Endothelial cell of umbilical vein (primary cell): ENCODE data around the gene TRNAU1AP.
"Not testable (repeated sequence)": the region's sequence is repeated elsewhere in the genome, so short reads cannot be mapped to it uniquely, and the experiment has no call there.

Source experiments
- EZH2 ChIP-seq: IDR thresholded peaks from 2 replicates; pipeline ENCODE4 v1.6.1; 2012; ENCODE audit warnings: borderline replicate concordance, low read depth, mild to moderate bottlenecking, moderate library complexity, low read length, inconsistent platforms; ENCODE audit not compliant: severe bottlenecking
- POLR2A ChIP-seq: IDR thresholded peaks from 2 replicates; pipeline ENCODE4 v1.6.1; 2012; ENCODE audit warnings: low read depth, mild to moderate bottlenecking, control low read depth, low read length
- POLR2AphosphoS5 ChIP-seq: IDR thresholded peaks from 2 replicates; pipeline ENCODE4 v1.6.1; 2012; ENCODE audit warnings: low read depth, mild to moderate bottlenecking, control low read depth, low read length, moderate library complexity; ENCODE audit not compliant: insufficient read depth
- TF ChIP-seq, protein P1 (sequence below), 2 donors: IDR thresholded peaks; 1 replicate in 1 of 2; 2 replicates in 1 of 2; pipeline ENCODE4 v1.5.1; 2011; ENCODE audit warnings: low read length in 2 of 2, mild to moderate bottlenecking in 2 of 2, moderate library complexity in 2 of 2, control low read depth in 1 of 2, inconsistent platforms in 1 of 2, low read depth in 1 of 2; ENCODE audit not compliant: insufficient read depth in 1 of 2; ENCODE audit errors: extremely low read depth in 1 of 2

DNA sequence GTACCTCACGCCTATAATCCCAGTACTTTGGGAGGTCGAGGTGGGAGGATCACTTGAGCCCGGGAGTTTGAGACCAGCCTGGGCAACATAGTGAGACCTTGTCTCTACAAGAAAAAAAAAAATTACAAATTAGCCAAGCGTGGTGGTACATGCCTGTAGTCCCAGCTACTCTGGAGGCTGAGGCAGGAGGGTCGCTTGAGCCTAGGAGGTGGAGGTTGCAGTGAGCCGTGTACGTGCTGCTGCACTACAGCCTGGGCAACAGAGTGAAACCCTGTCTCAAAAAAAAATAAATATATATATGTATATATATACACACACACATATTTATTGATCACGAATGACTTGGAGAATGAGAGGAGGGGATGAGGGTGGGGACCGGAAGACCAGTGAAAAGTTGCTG, 30.3 kb upstream of the TRNAU1AP start:
- not testable (repeated sequence) for TF ChIP-seq POLR2A, EZH2, POLR2AphosphoS5
- TF ChIP-seq, protein P1, sequence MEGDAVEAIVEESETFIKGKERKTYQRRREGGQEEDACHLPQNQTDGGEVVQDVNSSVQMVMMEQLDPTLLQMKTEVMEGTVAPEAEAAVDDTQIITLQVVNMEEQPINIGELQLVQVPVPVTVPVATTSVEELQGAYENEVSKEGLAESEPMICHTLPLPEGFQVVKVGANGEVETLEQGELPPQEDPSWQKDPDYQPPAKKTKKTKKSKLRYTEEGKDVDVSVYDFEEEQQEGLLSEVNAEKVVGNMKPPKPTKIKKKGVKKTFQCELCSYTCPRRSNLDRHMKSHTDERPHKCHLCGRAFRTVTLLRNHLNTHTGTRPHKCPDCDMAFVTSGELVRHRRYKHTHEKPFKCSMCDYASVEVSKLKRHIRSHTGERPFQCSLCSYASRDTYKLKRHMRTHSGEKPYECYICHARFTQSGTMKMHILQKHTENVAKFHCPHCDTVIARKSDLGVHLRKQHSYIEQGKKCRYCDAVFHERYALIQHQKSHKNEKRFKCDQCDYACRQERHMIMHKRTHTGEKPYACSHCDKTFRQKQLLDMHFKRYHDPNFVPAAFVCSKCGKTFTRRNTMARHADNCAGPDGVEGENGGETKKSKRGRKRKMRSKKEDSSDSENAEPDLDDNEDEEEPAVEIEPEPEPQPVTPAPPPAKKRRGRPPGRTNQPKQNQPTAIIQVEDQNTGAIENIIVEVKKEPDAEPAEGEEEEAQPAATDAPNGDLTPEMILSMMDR (IDR thresholded peaks at IDR 0.05; ENCODE audit: extremely low read depth in 1 of 2, insufficient read depth in 1 of 2, low read depth in 1 of 2, low read length in 2 of 2), result not testable (repeated sequence)
